Neural crest cell (in vitro differentiated cells): ENCODE data around the gene GARS1. TPM values are rescaled to one million over a fixed set of nuclear protein-coding genes. Genes with fewer than 3 reads are reported as not detected.

ENCODE experiments used
- DNase-seq: peaks from one replicate; pipeline ENCODE4 v3.0.0; 2021; ENCODE audit warnings: low read depth, mixed read lengths, low spot score
- H3K27ac Mint-ChIP-seq: one replicate; pipeline ENCODE4 v1.8.0; 2021; ENCODE audit warnings: mild to moderate bottlenecking, mixed read lengths; ENCODE audit not compliant: unreplicated experiment
- H3K27me3 Mint-ChIP-seq: 2 replicates; pipeline ENCODE4 v1.8.0; 2021; ENCODE audit warnings: low read depth, mild to moderate bottlenecking, mixed read lengths
- H3K36me3 Mint-ChIP-seq: 2 replicates; pipeline ENCODE4 v1.8.0; 2021; ENCODE audit warnings: low read depth, mild to moderate bottlenecking, mixed read lengths
- H3K4me1 Mint-ChIP-seq: 2 replicates; pipeline ENCODE4 v1.8.0; 2021; ENCODE audit warnings: mixed read lengths
- H3K4me3 Mint-ChIP-seq: one replicate; pipeline ENCODE4 v1.8.0; 2021; ENCODE audit warnings: mild to moderate bottlenecking, mixed read lengths
- H3K9me3 Mint-ChIP-seq: 2 replicates; pipeline ENCODE4 v1.8.0; 2021; ENCODE audit warnings: mixed read lengths
- total RNA-seq: library from RNA; stranded (reverse); gene quantifications from 2 replicates; pipeline ENCODE4 v1.2.1, GENCODE V29; 2021
- TF ChIP-seq, protein P1 (sequence below): fragments of 200-600 bp; sonication (generic); conservative IDR thresholded peaks from 2 replicates; pipeline ENCODE4 v1.5.0; 2021; ENCODE audit warnings: antibody characterized with exemption, mild to moderate bottlenecking

Gene GARS1
- total RNA-seq, 1 donor from 2014 or later: 152 TPM

DNA sequence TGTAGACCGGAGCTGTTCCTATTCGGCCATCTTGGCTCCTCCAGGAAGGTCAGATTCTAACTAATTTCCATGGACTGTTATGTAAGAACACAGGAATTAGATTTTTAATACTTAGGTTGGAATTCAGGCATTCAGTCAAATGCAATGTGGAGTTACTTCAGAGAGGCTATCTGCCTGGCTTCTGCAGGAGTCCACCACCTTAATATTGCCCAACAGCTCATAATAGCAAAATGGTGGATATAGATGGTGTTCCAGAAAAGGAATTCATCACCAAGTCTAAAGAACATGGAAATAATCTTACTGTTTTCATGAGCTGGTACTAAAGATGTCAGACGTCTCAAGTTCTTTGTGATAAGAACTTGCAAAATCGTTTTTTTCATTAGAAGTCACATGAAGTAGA lies 48.1 kb downstream of the GARS1 start:
- H3K27me3 Mint-ChIP-seq: no peaks in the 10 kb centered on the region
- peak overlapping the region; percentile 78 for H3K4me3 Mint-ChIP-seq
- no peak for DNase-seq
- H3K9me3 Mint-ChIP-seq: no peaks in the 10 kb centered on the region
- peak overlapping the region; percentile 27 for H3K27ac Mint-ChIP-seq
- peaks cover 5% of the 10 kb centered on the region for H3K4me1 Mint-ChIP-seq
- peaks cover 19% of the 10 kb centered on the region for H3K36me3 Mint-ChIP-seq
- TF ChIP-seq, protein P1, sequence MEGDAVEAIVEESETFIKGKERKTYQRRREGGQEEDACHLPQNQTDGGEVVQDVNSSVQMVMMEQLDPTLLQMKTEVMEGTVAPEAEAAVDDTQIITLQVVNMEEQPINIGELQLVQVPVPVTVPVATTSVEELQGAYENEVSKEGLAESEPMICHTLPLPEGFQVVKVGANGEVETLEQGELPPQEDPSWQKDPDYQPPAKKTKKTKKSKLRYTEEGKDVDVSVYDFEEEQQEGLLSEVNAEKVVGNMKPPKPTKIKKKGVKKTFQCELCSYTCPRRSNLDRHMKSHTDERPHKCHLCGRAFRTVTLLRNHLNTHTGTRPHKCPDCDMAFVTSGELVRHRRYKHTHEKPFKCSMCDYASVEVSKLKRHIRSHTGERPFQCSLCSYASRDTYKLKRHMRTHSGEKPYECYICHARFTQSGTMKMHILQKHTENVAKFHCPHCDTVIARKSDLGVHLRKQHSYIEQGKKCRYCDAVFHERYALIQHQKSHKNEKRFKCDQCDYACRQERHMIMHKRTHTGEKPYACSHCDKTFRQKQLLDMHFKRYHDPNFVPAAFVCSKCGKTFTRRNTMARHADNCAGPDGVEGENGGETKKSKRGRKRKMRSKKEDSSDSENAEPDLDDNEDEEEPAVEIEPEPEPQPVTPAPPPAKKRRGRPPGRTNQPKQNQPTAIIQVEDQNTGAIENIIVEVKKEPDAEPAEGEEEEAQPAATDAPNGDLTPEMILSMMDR: no peak

DNA sequence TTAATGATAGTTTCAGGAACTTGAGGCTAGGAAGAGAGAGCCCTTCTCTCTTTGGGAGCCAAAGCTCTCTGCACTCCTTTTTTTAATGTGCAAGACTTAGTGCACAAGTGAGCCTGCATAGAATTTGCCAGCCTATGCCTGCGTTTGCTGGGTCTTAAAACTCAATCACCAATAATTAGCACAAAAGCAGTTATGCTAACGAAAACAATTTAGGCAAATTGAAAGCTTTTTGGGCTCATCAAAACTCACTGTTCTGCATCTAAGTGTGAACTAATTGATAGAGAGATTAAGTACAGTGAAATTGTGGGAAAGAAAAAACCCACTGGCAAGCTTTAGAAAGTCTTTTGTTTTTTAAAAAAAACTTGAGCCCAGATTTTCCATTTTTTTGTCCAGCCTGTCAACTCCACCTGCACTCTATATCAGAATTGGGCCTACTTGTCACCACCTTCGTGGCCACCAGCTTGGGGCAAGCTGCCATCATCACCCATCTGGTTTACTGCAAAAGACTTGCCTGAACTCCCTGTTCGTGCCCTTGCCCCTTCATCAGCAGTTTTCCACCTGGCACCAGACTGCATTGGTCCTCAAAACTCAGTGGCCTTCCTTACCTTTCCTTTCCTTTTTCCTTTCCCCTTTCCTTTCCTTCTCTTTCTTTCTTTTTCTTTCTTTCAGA lies 49.7 kb downstream of the GARS1 start:
- DNase-seq: no peak
- Mint-ChIP-seq H3K4me1 (peaks cover 5% of the 10 kb centered on the region), H3K4me3 (no peak overlapping the region), H3K27me3 (no peaks in the 10 kb centered on the region), H3K9me3 (no peaks in the 10 kb centered on the region), H3K36me3 (peaks cover 19% of the 10 kb centered on the region), H3K27ac (peak overlapping the region; percentile 48)
- TF ChIP-seq, protein P1: no peak

DNA sequence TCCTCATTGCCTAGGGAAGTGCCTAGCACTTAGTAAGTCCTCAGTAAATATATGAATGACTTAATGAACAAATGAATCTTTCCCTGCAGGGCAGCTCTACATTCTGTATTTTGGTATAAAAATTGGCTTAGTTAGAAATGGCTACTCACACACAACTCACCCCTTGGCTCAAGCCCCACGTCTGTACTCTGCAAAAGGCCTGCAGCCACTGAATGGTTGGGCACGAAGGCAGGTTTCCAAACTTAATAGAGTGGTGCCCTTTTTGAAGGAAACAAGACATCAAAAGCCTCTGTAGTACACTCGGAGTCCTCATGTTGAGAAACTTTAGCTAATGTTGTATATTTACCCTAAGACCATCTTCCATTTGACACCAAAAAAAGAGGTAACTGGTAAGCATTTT lies 51.0 kb downstream of the GARS1 start:
- TF ChIP-seq, protein P1: no peak
- Mint-ChIP-seq H3K27ac (no peak overlapping the region), H3K9me3 (no peaks in the 10 kb centered on the region), H3K4me3 (peak overlapping the region; percentile 31), H3K4me1 (peaks cover 5% of the 10 kb centered on the region), H3K27me3 (no peaks in the 10 kb centered on the region), H3K36me3 (peaks cover 19% of the 10 kb centered on the region)
- DNase-seq: no peak

DNA sequence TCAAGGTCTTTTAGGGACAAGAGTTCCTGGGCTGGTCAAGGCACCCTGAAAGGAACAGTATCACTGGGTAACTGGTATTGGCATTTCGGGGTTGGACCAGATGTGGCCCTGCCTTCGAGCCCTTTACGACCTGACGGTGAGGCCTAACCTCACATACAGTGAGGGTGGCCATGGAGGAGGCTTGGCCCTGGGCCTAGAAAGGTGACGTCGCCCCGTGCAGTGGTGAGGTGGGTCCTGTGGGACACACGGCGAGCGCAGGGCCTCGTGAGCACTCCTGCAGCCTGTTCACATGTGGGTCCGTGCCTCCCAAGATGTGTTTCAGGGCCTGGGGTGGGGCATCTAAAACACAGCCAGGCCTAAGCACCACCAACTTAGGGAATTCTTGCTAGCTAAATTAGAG lies 51.5 kb downstream of the GARS1 start:
- H3K27me3 Mint-ChIP-seq: no peaks in the 10 kb centered on the region
- peaks cover 5% of the 10 kb centered on the region for H3K4me1 Mint-ChIP-seq
- H3K36me3 Mint-ChIP-seq: peaks cover 19% of the 10 kb centered on the region
- H3K4me3 Mint-ChIP-seq: no peak overlapping the region
- H3K27ac Mint-ChIP-seq: no peak overlapping the region
- DNase-seq: no peak
- no peaks in the 10 kb centered on the region for H3K9me3 Mint-ChIP-seq
- TF ChIP-seq, protein P1: no peak

DNA sequence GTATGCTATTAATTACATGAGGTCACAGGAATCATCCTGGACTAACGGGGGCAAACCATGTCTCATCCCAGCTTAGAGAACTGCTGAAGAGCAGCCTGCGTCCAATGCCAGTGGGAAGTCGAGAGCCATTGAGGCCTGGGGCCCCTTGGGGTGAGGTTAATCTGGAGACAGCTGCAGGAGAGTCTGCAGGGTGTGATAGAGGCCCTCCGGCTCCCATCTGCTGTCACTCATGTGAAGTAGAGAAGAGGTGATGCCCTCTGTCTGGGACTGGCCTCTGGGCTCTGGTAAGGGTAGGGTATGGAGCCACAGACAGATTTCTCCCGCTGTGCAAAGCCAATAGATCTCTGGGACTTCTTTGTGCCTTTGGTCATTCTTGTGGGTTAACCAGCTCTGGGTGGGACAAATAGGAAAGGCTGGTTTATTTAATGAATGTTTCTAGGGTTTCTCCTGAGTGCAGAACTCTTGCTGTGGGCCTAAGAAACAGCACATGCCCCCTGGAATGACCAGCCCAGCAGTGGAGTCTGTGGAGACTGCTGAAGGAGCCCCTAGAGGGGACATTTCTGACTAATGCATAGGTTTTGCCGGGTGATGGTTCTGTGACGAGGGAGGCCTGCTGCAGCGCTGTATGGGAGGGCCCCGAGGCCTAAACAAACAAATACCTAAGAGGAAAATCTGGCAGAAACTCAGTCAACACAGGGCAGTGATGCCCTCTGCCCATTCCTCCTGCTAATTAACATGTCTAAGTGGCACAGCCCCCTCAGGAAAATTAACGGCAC lies 53.1 kb downstream of the GARS1 start:
- Mint-ChIP-seq H3K9me3 (no peaks in the 10 kb centered on the region), H3K36me3 (peaks cover 18% of the 10 kb centered on the region), H3K4me3 (no peak overlapping the region), H3K27me3 (no peaks in the 10 kb centered on the region), H3K4me1 (peaks cover 1% of the 10 kb centered on the region), H3K27ac (no peak overlapping the region)
- DNase-seq: no peak
- TF ChIP-seq, protein P1: no peak
